NCI-H774 (cell line): ENCODE data around the gene SH3BGR.

Experiments used
- DNase-seq: peaks from one replicate; lab custom pipeline; 2025; lab: John Stamatoyannopoulos, UW

The SH3BGR gene

GRCh38 chr21:39456665-39457064 is 4.9 kb downstream of the SH3BGR start:
- DNase-seq = no peak

GRCh38 chr21:39461419-39461818 is 9.6 kb downstream of the SH3BGR start:
- DNase-seq = no peak

- no peak for DNase-seq
Observed at GRCh38 chr21:39463308-39463707, 11.5 kb downstream of the SH3BGR start.

- DNase-seq = no peak
Observed at GRCh38 chr21:39466584-39466983, 14.8 kb downstream of the SH3BGR start.

- DNase-seq = no peak
Observed at GRCh38 chr21:39467746-39468145, 16.0 kb downstream of the SH3BGR start.

GRCh38 chr21:39468559-39468958 is 16.8 kb downstream of the SH3BGR start:
- DNase-seq = no peak

- DNase-seq = no peak
Observed at GRCh38 chr21:39471598-39471997, 19.8 kb downstream of the SH3BGR start.

GRCh38 chr21:39472786-39473185 is 21.0 kb downstream of the SH3BGR start:
- DNase-seq = no peak

GRCh38 chr21:39474611-39475010 is 22.8 kb downstream of the SH3BGR start:
- DNase-seq = no peak

- no peak for DNase-seq
Observed at GRCh38 chr21:39479164-39479813, 27.5 kb downstream of the SH3BGR start.

- DNase-seq = no peak
Observed at GRCh38 chr21:39479814-39480182, 28.0 kb downstream of the SH3BGR start.

- DNase-seq = no peak
Observed at GRCh38 chr21:39480271-39480670, 28.5 kb downstream of the SH3BGR start.

- DNase-seq = no peak
Observed at GRCh38 chr21:39481886-39482285, 30.1 kb downstream of the SH3BGR start.

- no peak for DNase-seq
Observed at GRCh38 chr21:39483917-39484316, 32.1 kb downstream of the SH3BGR start.

GRCh38 chr21:39484711-39485276 is 33.0 kb downstream of the SH3BGR start:
- DNase-seq = no peak

GRCh38 chr21:39489380-39489924 is 37.7 kb downstream of the SH3BGR start:
- DNase-seq = no peak

- DNase-seq = no peak
Observed at GRCh38 chr21:39499156-39499555, 47.4 kb downstream of the SH3BGR start.

- DNase-seq = no peak
Observed at GRCh38 chr21:39502631-39503030, 50.9 kb downstream of the SH3BGR start.

- DNase-seq = no peak
Observed at GRCh38 chr21:39503123-39503762, 51.5 kb downstream of the SH3BGR start.

GRCh38 chr21:39504230-39504629 is 52.5 kb downstream of the SH3BGR start:
- no peak for DNase-seq

GRCh38 chr21:39510240-39510639 is 58.5 kb downstream of the SH3BGR start:
- DNase-seq = no peak

GRCh38 chr21:39511102-39511501 is 59.3 kb downstream of the SH3BGR start:
- no peak for DNase-seq

- no peak for DNase-seq
Observed at GRCh38 chr21:39513735-39514134, 62.0 kb downstream of the SH3BGR start.
